HG02623 (cell line): ENCODE data around the gene SERPINA4.
"Not testable (repeated sequence)": the region's sequence is repeated elsewhere in the genome, so short reads cannot be mapped to it uniquely, and the experiment has no call there.

Experiments
- ATAC-seq: cut with Tn5 transposase; IDR thresholded peaks from one replicate; pipeline ENCODE4 v1.9.1; 2021; ENCODE audit warnings: moderate library complexity; ENCODE audit not compliant: unreplicated experiment

SERPINA4 gene

GRCh38 chr14:94588311-94588710 lies 27.1 kb downstream of the SERPINA4 start:
- ATAC-seq = no peak

GRCh38 chr14:94591073-94591472 lies 29.8 kb downstream of the SERPINA4 start:
- no peak for ATAC-seq

- ATAC-seq = no peak
These were observed 30.6 kb downstream of the SERPINA4 start for GRCh38 chr14:94591871-94592270.

- ATAC-seq = no peak
These were observed 31.2 kb downstream of the SERPINA4 start for GRCh38 chr14:94592457-94592856.

- no peak for ATAC-seq
These were observed 32.1 kb downstream of the SERPINA4 start for GRCh38 chr14:94593376-94593748.

- ATAC-seq = no peak
These were observed 32.6 kb downstream of the SERPINA4 start for GRCh38 chr14:94593749-94594431.

GRCh38 chr14:94594441-94594840 lies 33.2 kb downstream of the SERPINA4 start:
- ATAC-seq = no peak

GRCh38 chr14:94595912-94596311 lies 34.7 kb downstream of the SERPINA4 start:
- no peak for ATAC-seq

- ATAC-seq = no peak
These were observed 35.1 kb downstream of the SERPINA4 start for GRCh38 chr14:94596361-94596760.

GRCh38 chr14:94597788-94598187 lies 36.5 kb downstream of the SERPINA4 start:
- ATAC-seq = no peak

GRCh38 chr14:94598506-94598815 lies 37.2 kb downstream of the SERPINA4 start:
- no peak for ATAC-seq

- ATAC-seq = no peak
These were observed 37.8 kb downstream of the SERPINA4 start for GRCh38 chr14:94598816-94599655.

GRCh38 chr14:94599656-94600004 lies 38.4 kb downstream of the SERPINA4 start:
- no peak for ATAC-seq

- no peak for ATAC-seq
These were observed 38.9 kb downstream of the SERPINA4 start for GRCh38 chr14:94600148-94600545.

GRCh38 chr14:94601884-94602391 lies 40.7 kb downstream of the SERPINA4 start:
- ATAC-seq = no peak

- ATAC-seq = no peak
These were observed 41.5 kb downstream of the SERPINA4 start for GRCh38 chr14:94602722-94603121.

- no peak for ATAC-seq
These were observed 44.1 kb downstream of the SERPINA4 start for GRCh38 chr14:94605361-94605760.

- ATAC-seq = not testable (repeated sequence)
These were observed 47.7 kb downstream of the SERPINA4 start for GRCh38 chr14:94608966-94609365.

GRCh38 chr14:94611179-94611578 lies 49.9 kb downstream of the SERPINA4 start:
- no peak for ATAC-seq

GRCh38 chr14:94612174-94612573 lies 50.9 kb downstream of the SERPINA4 start, which contains the start of gene SERPINA3:
SERPINA3 (plus strand) TSS chr14:94612391; CDS start chr14:94614442, 2,051 bp downstream.
- no peak for ATAC-seq

GRCh38 chr14:94612580-94613554 lies 51.6 kb downstream of the SERPINA4 start:
- no peak for ATAC-seq
